ENCODE results near the gene CTNND1. TPM values are rescaled to one million over a fixed set of nuclear protein-coding genes. Genes with fewer than 3 reads are reported as not detected.
A peak's percentile ranks its signal among the peaks of the same experiment; 100 is the strongest.

Gene CTNND1
- total and polyA plus RNA-seq, 12 donors, result 28.9 to 85.6 (median 64.4) TPM

DNA sequence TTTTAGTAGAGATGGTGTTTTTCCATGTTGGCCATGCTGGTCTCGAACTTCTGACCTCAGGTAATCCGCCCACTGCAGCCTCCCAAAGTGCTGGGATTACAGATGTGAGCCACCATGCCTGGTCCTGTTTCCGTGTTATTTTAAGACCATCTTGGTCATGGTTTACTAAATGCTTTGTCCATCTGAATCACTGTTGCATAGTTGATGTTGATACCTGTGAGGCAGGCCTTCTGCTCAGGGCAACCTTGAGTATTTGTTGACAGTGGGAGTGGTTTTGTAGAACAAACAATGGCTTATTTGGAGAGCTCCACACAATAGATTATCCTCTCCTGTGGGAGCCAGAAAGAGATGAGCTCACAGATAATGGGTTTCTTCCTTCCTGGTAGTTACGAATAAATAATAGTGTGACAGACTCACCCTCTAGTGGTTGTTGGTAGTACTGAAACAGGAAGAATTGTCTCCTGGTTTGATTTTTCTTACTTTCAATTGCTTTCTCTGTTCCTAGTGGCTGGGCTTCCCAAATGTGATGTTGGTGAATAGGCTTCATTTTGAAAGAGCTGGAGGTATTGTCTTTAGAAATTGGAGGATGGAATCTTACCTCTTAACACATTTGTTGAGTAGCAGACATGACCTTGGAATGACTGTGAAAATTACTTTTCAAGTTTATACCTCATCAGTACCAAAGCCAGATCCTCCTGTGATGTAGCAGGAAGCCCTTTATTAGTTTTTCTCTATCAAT is 39.0 kb downstream of the CTNND1 start:
- peak; percentile 58 to 84 (median 72) for ATAC-seq
- no peak for DNase-seq
- WGBS, 2 donors, result 44 to 48% methylated on average over 4 of the region's 4 CpGs
- peak overlapping the region in 1 of 10 donors; percentile 1 for H3K4me3 ChIP-seq
- H3K27me3 ChIP-seq, result no peaks in the 10 kb centered on the region
- intact Hi-C loops (cut with DNase I), result loop anchor here (1.0 to 10.0 kb wide), 9 partner anchors 38 to 712 kb away; partner anchors contain the start of genes BTBD18 (in 5 of the 10), CTNND1 (in 2 of the 10), CLP1 (in 1 of the 10) and MED19 (in 1 of the 10)
- peaks cover 0 to 82% (median 61%) of the 10 kb centered on the region in 9 donors for H3K36me3 ChIP-seq
- H3K27ac ChIP-seq, result peak overlapping the region in 9 of 10 donors; percentile 56 to 81 (median 71)
- TF ChIP-seq, protein P1, sequence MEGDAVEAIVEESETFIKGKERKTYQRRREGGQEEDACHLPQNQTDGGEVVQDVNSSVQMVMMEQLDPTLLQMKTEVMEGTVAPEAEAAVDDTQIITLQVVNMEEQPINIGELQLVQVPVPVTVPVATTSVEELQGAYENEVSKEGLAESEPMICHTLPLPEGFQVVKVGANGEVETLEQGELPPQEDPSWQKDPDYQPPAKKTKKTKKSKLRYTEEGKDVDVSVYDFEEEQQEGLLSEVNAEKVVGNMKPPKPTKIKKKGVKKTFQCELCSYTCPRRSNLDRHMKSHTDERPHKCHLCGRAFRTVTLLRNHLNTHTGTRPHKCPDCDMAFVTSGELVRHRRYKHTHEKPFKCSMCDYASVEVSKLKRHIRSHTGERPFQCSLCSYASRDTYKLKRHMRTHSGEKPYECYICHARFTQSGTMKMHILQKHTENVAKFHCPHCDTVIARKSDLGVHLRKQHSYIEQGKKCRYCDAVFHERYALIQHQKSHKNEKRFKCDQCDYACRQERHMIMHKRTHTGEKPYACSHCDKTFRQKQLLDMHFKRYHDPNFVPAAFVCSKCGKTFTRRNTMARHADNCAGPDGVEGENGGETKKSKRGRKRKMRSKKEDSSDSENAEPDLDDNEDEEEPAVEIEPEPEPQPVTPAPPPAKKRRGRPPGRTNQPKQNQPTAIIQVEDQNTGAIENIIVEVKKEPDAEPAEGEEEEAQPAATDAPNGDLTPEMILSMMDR (IDR thresholded peaks at IDR 0.05), result peak; percentile 82 to 94 (median 89)
- H3K4me1 ChIP-seq, result peaks cover 16 to 73% (median 47%) of the 10 kb centered on the region in 9 donors
- no peaks in the 10 kb centered on the region for H3K9me3 ChIP-seq

DNA sequence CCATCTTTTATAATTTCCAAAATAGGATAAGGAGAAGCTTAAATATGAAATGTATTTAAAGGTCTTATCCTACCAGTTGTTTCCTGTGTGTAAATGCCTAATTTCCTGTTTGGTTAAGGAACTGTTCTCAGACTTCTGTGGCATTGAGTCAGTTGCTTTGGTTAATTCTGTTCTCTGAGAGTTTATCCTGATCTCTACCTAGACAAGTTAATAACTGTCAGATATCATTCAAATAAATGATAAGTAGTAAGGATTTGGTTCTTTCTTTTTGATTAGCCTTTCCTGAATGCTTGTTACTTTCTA is 39.5 kb downstream of the CTNND1 start:
- TF ChIP-seq, protein P1 (IDR thresholded peaks at IDR 0.05), result no peak
- H3K36me3 ChIP-seq, result peaks cover 0 to 82% (median 59%) of the 10 kb centered on the region in 9 donors
- ATAC-seq, result no peak

DNA sequence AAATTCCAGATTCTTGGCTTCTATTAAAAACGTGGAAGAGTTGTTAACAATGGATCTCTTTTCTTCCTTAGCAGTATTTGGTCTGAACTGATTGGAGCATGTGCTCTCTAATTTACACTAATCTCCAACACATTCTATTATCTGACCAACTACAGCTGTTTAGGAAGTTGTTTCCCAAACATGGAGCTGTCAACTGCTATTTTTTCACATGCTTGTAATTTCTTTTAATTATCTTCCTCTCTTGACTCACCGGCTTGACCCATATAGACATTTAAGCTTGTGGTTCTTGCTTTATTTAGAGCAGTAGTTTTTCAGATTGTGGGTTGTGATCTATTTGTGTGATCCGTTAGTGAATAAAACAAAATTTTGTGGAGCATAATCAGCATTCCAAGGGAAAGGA is 40.8 kb downstream of the CTNND1 start:
- DNase-seq (no peak), ATAC-seq (no peak)
- Histone ChIP-seq H3K4me1 (peaks cover 16 to 78% (median 49%) of the 10 kb centered on the region in 9 donors), H3K4me3 (no peak overlapping the region), H3K9me3 (no peaks in the 10 kb centered on the region), H3K27ac (peak overlapping the region in 7 of 10 donors; percentile 2 to 78 (median 63)), H3K27me3 (no peaks in the 10 kb centered on the region), H3K36me3 (peaks cover 0 to 82% (median 59%) of the 10 kb centered on the region in 9 donors)
- intact Hi-C loops (cut with DNase I), result loop anchor here in 9 of 10 donors (5.0 to 10.0 kb wide), 5 partner anchors 40 to 710 kb away; partner anchors contain the start of genes BTBD18 (in 4 of the 9), CTNND1 (in 2 of the 9), CLP1 (in 1 of the 9) and SELENOH (in 1 of the 9)
- TF ChIP-seq, protein P1 (IDR thresholded peaks at IDR 0.05), result no peak
- 42 to 47% methylated on average over 3 of the region's 3 CpGs for WGBS, 2 donors

More for the DNA sequence above, 39.5 kb downstream of the CTNND1 start:
- intact Hi-C loops (cut with DNase I), result loop anchor here (2.0 to 10.0 kb wide), 8 partner anchors 38 to 711 kb away; partner anchors contain the start of genes BTBD18 (in 5 of the 10), CTNND1 (in 2 of the 10), CLP1 (in 1 of the 10) and SELENOH (in 1 of the 10)
- no peaks in the 10 kb centered on the region for H3K27me3 ChIP-seq
- H3K4me3 ChIP-seq, result peak overlapping the region in 1 of 10 donors; percentile 1
- H3K9me3 ChIP-seq, result no peaks in the 10 kb centered on the region
- H3K27ac ChIP-seq, result peak overlapping the region in 9 of 10 donors; percentile 32 to 81 (median 71)
- no peak for DNase-seq
- H3K4me1 ChIP-seq, result peaks cover 16 to 72% (median 47%) of the 10 kb centered on the region in 9 donors

DNA sequence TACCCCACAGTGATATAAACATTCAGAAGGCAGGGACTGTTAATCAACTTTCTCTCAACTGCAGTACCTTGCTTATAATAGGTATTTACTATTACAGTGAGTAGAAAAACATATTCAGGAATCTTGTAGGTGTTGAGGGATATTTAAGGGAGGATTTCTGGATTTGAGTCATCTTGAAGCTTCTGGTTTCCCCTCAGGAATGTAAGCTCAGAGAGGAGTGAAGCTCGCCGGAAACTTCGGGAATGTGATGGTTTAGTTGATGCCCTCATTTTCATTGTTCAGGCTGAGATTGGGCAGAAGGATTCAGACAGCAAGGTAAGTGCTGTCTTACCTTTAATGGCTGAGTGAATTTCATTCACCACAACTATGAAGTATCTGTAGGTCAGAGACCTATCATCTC is 42.9 kb downstream of the CTNND1 start:
- intact Hi-C loops (cut with DNase I), result loop anchor here in 9 of 10 donors (5.0 to 10.0 kb wide), 5 partner anchors 42 to 708 kb away; partner anchors contain the start of genes BTBD18 (in 4 of the 9), CTNND1 (in 2 of the 9), CLP1 (in 1 of the 9) and SELENOH (in 1 of the 9)
- peaks cover 10 to 61% (median 37%) of the 10 kb centered on the region in 9 donors for H3K4me1 ChIP-seq
- no peaks in the 10 kb centered on the region for H3K9me3 ChIP-seq
- H3K27me3 ChIP-seq, result no peaks in the 10 kb centered on the region
- H3K36me3 ChIP-seq, result peaks cover 1 to 86% (median 73%) of the 10 kb centered on the region in 9 donors
- no peak overlapping the region for H3K4me3 ChIP-seq
- 89 to 90% methylated on average over 3 of the region's 3 CpGs for WGBS, 2 donors
- ATAC-seq (no peak), DNase-seq (no peak)
- peak overlapping the region in 4 of 10 donors; percentile 40 to 73 (median 43) for H3K27ac ChIP-seq
- TF ChIP-seq, protein P1 (IDR thresholded peaks at IDR 0.05), result no peak

Data from heart right ventricle (tissue), 16 donors.